Astrocyte (in vitro differentiated cells and primary cell): Measurements from ENCODE around the gene CMTM7. TPM values are rescaled to one million over a fixed set of nuclear protein-coding genes. Genes with fewer than 3 reads are reported as not detected.
A peak's percentile ranks its signal among the peaks of the same experiment; 100 is the strongest.

Source experiments
- DNase-seq: peaks from one replicate; pipeline ENCODE4 v3.0.0-alpha.2; 2010; ENCODE audit warnings: low read depth
- FAIRE-seq: peaks from 2 replicates; lab custom pipeline; 2011; peaks lifted over from hg19 to GRCh38; lab: Jason Lieb, UNC
- H2AFZ ChIP-seq: 2 replicates; pipeline ENCODE4 v1.6.0; 2012; ENCODE audit warnings: low read depth, low read length, inconsistent platforms
- H3K27ac ChIP-seq: 2 replicates; pipeline ENCODE4 v1.5.1; 2011; ENCODE audit warnings: low read depth, low read length, inconsistent platforms
- H3K27me3 ChIP-seq: 2 replicates; pipeline ENCODE4 v1.6.0; 2011; ENCODE audit warnings: low read length, inconsistent platforms; ENCODE audit not compliant: insufficient read depth
- H3K36me3 ChIP-seq: 2 replicates; pipeline ENCODE4 v1.5.1; 2011; ENCODE audit warnings: low read length, inconsistent platforms; ENCODE audit not compliant: insufficient read depth
- H3K4me1 ChIP-seq: 2 replicates; pipeline ENCODE4 v1.5.1; 2011; ENCODE audit warnings: low read length, inconsistent platforms; ENCODE audit not compliant: insufficient read depth
- H3K4me2 ChIP-seq: 2 replicates; pipeline ENCODE4 v1.6.0; 2012; ENCODE audit warnings: low read length, inconsistent platforms
- H3K4me3 ChIP-seq: 2 replicates; pipeline ENCODE4 v1.5.1; 2011; ENCODE audit warnings: low read depth, mild to moderate bottlenecking, low read length, inconsistent platforms; ENCODE audit not compliant: insufficient read depth
- H3K79me2 ChIP-seq: 2 replicates; pipeline ENCODE4 v1.6.0; 2012; ENCODE audit warnings: mild to moderate bottlenecking, low read length, inconsistent platforms; ENCODE audit not compliant: insufficient read depth
- H3K9ac ChIP-seq: 2 replicates; pipeline ENCODE4 v1.6.0; 2012; ENCODE audit warnings: mild to moderate bottlenecking, low read length, inconsistent platforms
- H3K9me3 ChIP-seq: 2 replicates; pipeline ENCODE4 v1.5.1; 2012; ENCODE audit warnings: low read depth, mild to moderate bottlenecking, low read length, inconsistent platforms; ENCODE audit not compliant: insufficient read depth
- H4K20me1 ChIP-seq: 2 replicates; pipeline ENCODE4 v1.6.0; 2012; ENCODE audit warnings: low read length, inconsistent platforms; ENCODE audit not compliant: insufficient read depth
- H3K27ac Mint-ChIP-seq: one replicate; pipeline ENCODE4 v1.8.0; 2021; ENCODE audit warnings: mild to moderate bottlenecking, mixed read lengths; ENCODE audit not compliant: unreplicated experiment
- H3K27me3 Mint-ChIP-seq: one replicate; pipeline ENCODE4 v1.8.0; 2021; ENCODE audit warnings: low read depth, mixed read lengths; ENCODE audit not compliant: unreplicated experiment
- H3K36me3 Mint-ChIP-seq: one replicate; pipeline ENCODE4 v1.8.0; 2021; ENCODE audit warnings: low read depth, mixed read lengths; ENCODE audit not compliant: unreplicated experiment
- H3K4me1 Mint-ChIP-seq: one replicate; pipeline ENCODE4 v1.8.0; 2021; ENCODE audit warnings: low read depth, mixed read lengths; ENCODE audit not compliant: unreplicated experiment
- H3K4me3 Mint-ChIP-seq: one replicate; pipeline ENCODE4 v1.8.0; 2021; ENCODE audit warnings: mild to moderate bottlenecking, moderate library complexity, mixed read lengths; ENCODE audit not compliant: unreplicated experiment
- H3K9me3 Mint-ChIP-seq: one replicate; pipeline ENCODE4 v1.8.0; 2021; ENCODE audit warnings: mild to moderate bottlenecking, mixed read lengths; ENCODE audit not compliant: unreplicated experiment
- CTCF ChIP-seq: IDR thresholded peaks from 2 replicates; pipeline ENCODE4 v1.5.1; 2011; ENCODE audit warnings: low read depth, mild to moderate bottlenecking, inconsistent platforms, low read length, moderate library complexity; ENCODE audit not compliant: insufficient read depth
- EZH2 ChIP-seq: IDR thresholded peaks from 2 replicates; pipeline ENCODE4 v1.6.1; 2012; ENCODE audit warnings: mild to moderate bottlenecking, low read length, inconsistent platforms; ENCODE audit not compliant: insufficient read depth
- total RNA-seq: library from RNA; stranded (reverse); gene quantifications from 2 replicates; pipeline ENCODE4 v1.2.1, GENCODE V29; 2021

Gene CMTM7
- total RNA-seq, 1 donor from 2014 or later, result 23.9 TPM

DNA sequence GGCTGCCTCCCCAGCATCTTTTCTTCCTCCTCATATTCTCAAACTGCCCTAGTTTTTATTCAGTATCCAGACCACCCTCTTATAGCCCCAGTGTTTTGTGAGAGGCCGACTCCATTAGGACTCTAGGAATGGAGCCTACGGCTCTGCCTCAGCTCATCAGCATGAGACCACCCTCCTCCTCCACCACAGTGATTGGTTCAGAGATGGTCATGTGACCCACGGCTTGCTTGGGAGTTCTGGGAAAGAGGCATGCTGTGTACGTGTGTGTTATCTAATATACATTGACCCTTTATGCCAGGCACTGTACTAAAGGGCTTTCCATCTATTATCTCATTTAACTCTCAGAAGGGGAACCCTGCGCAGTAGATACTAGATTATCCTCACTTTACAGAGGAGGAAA is 17.8 kb upstream of the CMTM7 start:
- no peaks in the 10 kb centered on the region for H3K36me3 Mint-ChIP-seq
- no peak for FAIRE-seq

GRCh38 chr3:32374788-32375595 is 16.7 kb upstream of the CMTM7 start:
- Histone ChIP-seq H3K27me3 (no peaks in the 10 kb centered on the region), H4K20me1 (no peaks in the 10 kb centered on the region), H3K79me2 (no peaks in the 10 kb centered on the region), H3K4me3 (no peak overlapping the region), H3K9me3 (no peaks in the 10 kb centered on the region), H3K9ac (no peak overlapping the region), H3K36me3 (no peaks in the 10 kb centered on the region), H3K4me2 (peak overlapping the region; percentile 44), H3K4me1 (peaks cover 4% of the 10 kb centered on the region), H3K27ac (no peak overlapping the region), H2AFZ (peak overlapping the region; percentile 58)
- H3K36me3 Mint-ChIP-seq, result no peaks in the 10 kb centered on the region
- no peaks in the 10 kb centered on the region for H3K27me3 Mint-ChIP-seq
- no peaks in the 10 kb centered on the region for H3K4me1 Mint-ChIP-seq
- FAIRE-seq, result peak; percentile 79
- no peak overlapping the region for H3K27ac Mint-ChIP-seq
- no peak overlapping the region for H3K4me3 Mint-ChIP-seq
- DNase-seq, result peak; percentile 48
- H3K9me3 Mint-ChIP-seq, result no peaks in the 10 kb centered on the region
- peak; percentile 69 for TF ChIP-seq CTCF
- TF ChIP-seq EZH2, result no peak

More for the DNA sequence above, 17.8 kb upstream of the CMTM7 start:
- H2AFZ ChIP-seq, result no peak overlapping the region
- Mint-ChIP-seq H3K4me1 (no peaks in the 10 kb centered on the region), H3K4me3 (no peak overlapping the region), H3K27ac (no peak overlapping the region), H3K27me3 (no peaks in the 10 kb centered on the region), H3K9me3 (no peaks in the 10 kb centered on the region)
- H3K9ac ChIP-seq, result no peak overlapping the region
- H3K27me3 ChIP-seq, result no peaks in the 10 kb centered on the region
- H3K79me2 ChIP-seq, result no peaks in the 10 kb centered on the region
- H3K4me1 ChIP-seq, result peaks cover 4% of the 10 kb centered on the region
- no peak for DNase-seq
- no peak overlapping the region for H3K4me3 ChIP-seq
- H4K20me1 ChIP-seq, result no peaks in the 10 kb centered on the region
- no peaks in the 10 kb centered on the region for H3K36me3 ChIP-seq
- H3K9me3 ChIP-seq, result no peaks in the 10 kb centered on the region
- H3K27ac ChIP-seq, result no peak overlapping the region
- no peak for TF ChIP-seq EZH2
- no peak for TF ChIP-seq CTCF
- H3K4me2 ChIP-seq, result no peak overlapping the region

GRCh38 chr3:32375596-32375930 is 16.1 kb upstream of the CMTM7 start:
- Mint-ChIP-seq H3K27ac (no peak overlapping the region), H3K9me3 (no peaks in the 10 kb centered on the region), H3K27me3 (no peaks in the 10 kb centered on the region), H3K36me3 (no peaks in the 10 kb centered on the region), H3K4me3 (no peak overlapping the region), H3K4me1 (no peaks in the 10 kb centered on the region)
- H3K4me1 ChIP-seq, result peaks cover 4% of the 10 kb centered on the region
- no peaks in the 10 kb centered on the region for H3K36me3 ChIP-seq
- no peaks in the 10 kb centered on the region for H3K9me3 ChIP-seq
- H3K4me2 ChIP-seq, result no peak overlapping the region
- H2AFZ ChIP-seq, result no peak overlapping the region
- TF ChIP-seq CTCF, result no peak
- no peak for TF ChIP-seq EZH2
- H3K79me2 ChIP-seq, result no peaks in the 10 kb centered on the region
- DNase-seq, result no peak
- H3K4me3 ChIP-seq, result no peak overlapping the region
- H4K20me1 ChIP-seq, result no peaks in the 10 kb centered on the region
- no peaks in the 10 kb centered on the region for H3K27me3 ChIP-seq
- no peak overlapping the region for H3K27ac ChIP-seq
- no peak overlapping the region for H3K9ac ChIP-seq
- no peak for FAIRE-seq
